Measurements from ENCODE around the gene KLC1.

GRCh38 chr14:103741876-103742275 lies 112.9 kb downstream of the KLC1 start:
- TF ChIP-seq CTCF (IDR thresholded peaks at IDR 0.05), result no peak
- TF ChIP-seq POLR2A (IDR thresholded peaks at IDR 0.05), result no peak

All from heart left ventricle (tissue), 13 donors.